Breast epithelium (tissue), 3 donors: ENCODE measurements around the gene GALNT3.

Experiments used
- POLR2AphosphoS5 ChIP-seq, 3 donors: sonication (generic); formaldehyde crosslinking; IDR thresholded peaks; one replicate each; pipeline ENCODE4 v1.6.1; 2017; ENCODE audit warnings: antibody characterized with exemption in 3 of 3
- TF ChIP-seq, protein P1 (sequence below), 3 donors: fragments of 450-650 bp; IDR thresholded peaks; one replicate each; pipeline ENCODE4 v1.5.1; 2016 to 2017; ENCODE audit warnings: antibody characterized with exemption in 3 of 3, mild to moderate bottlenecking in 3 of 3, moderate library complexity in 3 of 3

DNA sequence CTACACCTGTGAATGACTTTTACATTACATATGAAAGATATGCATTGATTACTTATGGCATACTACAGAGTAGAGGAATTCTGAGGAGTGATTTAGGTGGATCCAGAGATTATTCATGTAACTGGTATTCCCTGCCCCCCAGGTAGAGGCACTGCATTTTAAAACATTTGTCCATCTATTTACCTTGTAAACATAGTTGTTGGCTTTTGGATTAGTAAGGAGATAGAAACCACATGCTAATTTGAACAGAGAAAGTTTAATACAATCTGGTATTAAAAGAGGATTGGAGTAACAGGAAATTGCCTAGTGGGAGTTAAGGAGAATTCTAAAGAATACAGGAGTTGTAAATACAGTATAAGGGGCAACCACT lies 15.9 kb downstream of the GALNT3 start:
- TF ChIP-seq, protein P1, sequence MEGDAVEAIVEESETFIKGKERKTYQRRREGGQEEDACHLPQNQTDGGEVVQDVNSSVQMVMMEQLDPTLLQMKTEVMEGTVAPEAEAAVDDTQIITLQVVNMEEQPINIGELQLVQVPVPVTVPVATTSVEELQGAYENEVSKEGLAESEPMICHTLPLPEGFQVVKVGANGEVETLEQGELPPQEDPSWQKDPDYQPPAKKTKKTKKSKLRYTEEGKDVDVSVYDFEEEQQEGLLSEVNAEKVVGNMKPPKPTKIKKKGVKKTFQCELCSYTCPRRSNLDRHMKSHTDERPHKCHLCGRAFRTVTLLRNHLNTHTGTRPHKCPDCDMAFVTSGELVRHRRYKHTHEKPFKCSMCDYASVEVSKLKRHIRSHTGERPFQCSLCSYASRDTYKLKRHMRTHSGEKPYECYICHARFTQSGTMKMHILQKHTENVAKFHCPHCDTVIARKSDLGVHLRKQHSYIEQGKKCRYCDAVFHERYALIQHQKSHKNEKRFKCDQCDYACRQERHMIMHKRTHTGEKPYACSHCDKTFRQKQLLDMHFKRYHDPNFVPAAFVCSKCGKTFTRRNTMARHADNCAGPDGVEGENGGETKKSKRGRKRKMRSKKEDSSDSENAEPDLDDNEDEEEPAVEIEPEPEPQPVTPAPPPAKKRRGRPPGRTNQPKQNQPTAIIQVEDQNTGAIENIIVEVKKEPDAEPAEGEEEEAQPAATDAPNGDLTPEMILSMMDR (IDR thresholded peaks at IDR 0.05): no peak
- no peak for TF ChIP-seq POLR2AphosphoS5 (IDR thresholded peaks at IDR 0.05)
